Pancreas (tissue), 10 donors: ENCODE results near the gene LGI2. TPM values are rescaled to one million over a fixed set of nuclear protein-coding genes. Genes with fewer than 3 reads are reported as not detected.
A peak's percentile ranks its signal among the peaks of the same experiment; 100 is the strongest.

Source experiments
- ATAC-seq, 4 donors: fragments of 200-7000 bp; cut with Tn5 transposase; one replicate each; pipeline versions ENCODE4 v1.8.0 to v1.9.1; 2020; ENCODE audit warnings: mild to moderate bottlenecking in 4 of 4, moderate library complexity in 4 of 4
- DNase-seq, 6 donors: peaks; one replicate each; pipeline ENCODE4 v3.0.0-alpha.2; 2020
- FAIRE-seq: peaks from 2 replicates; lab custom pipeline; 2012; peaks lifted over from hg19 to GRCh38; lab: Jason Lieb, UNC
- H3K27ac ChIP-seq, 4 donors: fragments of 200-600 bp; sonication (generic); 1 replicate in 3 of 4; 2 replicates in 1 of 4; pipeline versions ENCODE4 v1.5.0 to v1.8.0; 2020
- H3K27me3 ChIP-seq, 4 donors: fragments of 200-600 bp; one replicate each; pipeline ENCODE4 v1.8.0; 2021
- H3K36me3 ChIP-seq, 3 donors: fragments of 200-600 bp; sonication (generic) in 1 of 3; one replicate each; pipeline versions ENCODE4 v1.5.0 to v1.8.0; 2020 to 2021
- H3K4me1 ChIP-seq, 3 donors: fragments of 200-600 bp; one replicate each; pipeline ENCODE4 v1.8.0; 2021
- H3K4me3 ChIP-seq, 4 donors: fragments of 200-600 bp; sonication (generic) in 2 of 4; one replicate each; pipeline versions ENCODE4 v1.5.0 to v1.8.0; 2020 to 2021
- H3K9me3 ChIP-seq, 4 donors: fragments of 200-600 bp; one replicate each; pipeline ENCODE4 v1.8.0; 2021
- CTCF ChIP-seq, 4 donors: fragments of 200-600 bp; sonication (generic) in 3 of 4; IDR thresholded peaks; one replicate each; pipeline versions ENCODE4 v1.5.0 to v1.8.0; 2021; ENCODE audit warnings: antibody characterized with exemption in 4 of 4
- WGBS, 2 donors: extraction: QIAGEN DNeasy Blood & Tissue Kit; methylation state at CpG; one replicate each; pipeline ENCODE4 v1.1.7; 2013; 5-methylcytosine and 5-hydroxymethylcytosine counted together
- intact Hi-C, 3 donors: fragments of 100-400 bp; cut with DNase I; formaldehyde crosslinking; loops; one replicate each; pipeline versions ENCODE4 v1.11.1 to v1.14.2; 2022
- polyA plus RNA-seq, 2 donors: library from polyadenylated mRNA; stranded (reverse); fragments of 200-250 nt; gene quantifications; one replicate each; pipeline ENCODE4 v1.2.3, GENCODE V29; 2013
- total RNA-seq, 6 donors: library from RNA; stranded (reverse); fragmentation: NEBNext Ultra II Directional in 4 of 6; extraction: Animal tissue kit (Norgen Biotek cat#: 25700) in 4 of 6; gene quantifications; one replicate each; pipeline versions ENCODE4 v1.2.1 to v1.2.4, GENCODE V29; 2021 to 2023
- donor health status: healthy with polysubstance abuse.
- donor health status: DM: no; HTN: no; CAD: no; lungs with moderate emphysema.
- donor health status: DM: no; HTN: no; CAD: no.
- donor health status: control.
- donor health status: control.
- donor health status: Bipolar disorder and iron deficiency.
- donor health status: DM: yes; HTN: yes; CAD: no.
- donor health status: DM: no; HTN: no; CAD: no.
- donor health status: DM: no; HTN: no; CAD: no.
- donor health status: DM: yes; HTN: yes; CAD: no.

Gene LGI2
- total RNA-seq (1 to 10 TPM in 2 of 6 donors, under 1 TPM in 4; 0.22 to 1.7 (median 0.73) TPM), polyA plus RNA-seq (under 1 TPM; 0.38 to 0.72 TPM)

GRCh38 chr4:25030277-25031076, at the start of gene LGI2:
Gene LGI2 (minus strand): TSS chr4:25030946. CDS start chr4:25030693, 253 bp downstream.
- 1 to 2% methylated on average over 53 to 92 of the region's 92 CpGs for WGBS, 2 donors
- Histone ChIP-seq H3K4me1 (peaks cover 0 to 2% (median 0%) of the 10 kb centered on the region in 3 donors), H3K27ac (no peak within 1 kb of the TSS), H3K4me3 (peak within 1 kb of the TSS; percentile 15 to 54 (median 43)), H3K9me3 (no peaks in the 10 kb centered on the region), H3K36me3 (no peaks in the 10 kb centered on the region), H3K27me3 (no peaks in the 10 kb centered on the region)
- TF ChIP-seq CTCF (IDR thresholded peaks at IDR 0.05) = no peak
- ATAC-seq (peak; percentile 64 to 83 (median 78)), FAIRE-seq (no peak), DNase-seq (peak; percentile 30 to 83 (median 54))
- intact Hi-C loops = no loop called here

GRCh38 chr4:25078523-25078922, 47.8 kb upstream of the LGI2 start:
- no peaks in the 10 kb centered on the region for H3K9me3 ChIP-seq
- ATAC-seq = no peak
- H3K4me3 ChIP-seq = no peak overlapping the region
- H3K36me3 ChIP-seq = no peaks in the 10 kb centered on the region
- no peak overlapping the region for H3K27ac ChIP-seq
- no peak for TF ChIP-seq CTCF (IDR thresholded peaks at IDR 0.05)
- no peaks in the 10 kb centered on the region for H3K27me3 ChIP-seq
- intact Hi-C loops = no loop called here
- no peak for FAIRE-seq
- H3K4me1 ChIP-seq = peaks cover 0 to 13% (median 0%) of the 10 kb centered on the region in 3 donors
- DNase-seq = no peak
- 93 to 94% methylated on average over 4 of the region's 4 CpGs for WGBS, 2 donors

- intact Hi-C loops = no loop called here
- peak in 3 of 4 donors; percentile 36 to 50 (median 48) for ATAC-seq
- Histone ChIP-seq H3K27me3 (no peaks in the 10 kb centered on the region), H3K9me3 (no peaks in the 10 kb centered on the region), H3K27ac (no peak overlapping the region), H3K4me3 (no peak overlapping the region), H3K4me1 (peaks cover 0 to 7% (median 0%) of the 10 kb centered on the region in 3 donors), H3K36me3 (no peaks in the 10 kb centered on the region)
- 46 to 50% methylated on average over 3 of the region's 3 CpGs for WGBS, 2 donors
- peak in 1 of 6 donors; percentile 26 for DNase-seq
- TF ChIP-seq CTCF (IDR thresholded peaks at IDR 0.05) = no peak
- FAIRE-seq = no peak
Observed at GRCh38 chr4:25076625-25077398, 46.1 kb upstream of the LGI2 start.

GRCh38 chr4:25075851-25076250, 45.1 kb upstream of the LGI2 start:
- FAIRE-seq = no peak

More at GRCh38 chr4:25075851-25076250, 45.1 kb upstream of the LGI2 start:
- 28 to 72% methylated on average over 4 of the region's 4 CpGs for WGBS, 2 donors
- no peak for DNase-seq
- intact Hi-C loops = no loop called here
- no peak for TF ChIP-seq CTCF (IDR thresholded peaks at IDR 0.05)
- Histone ChIP-seq H3K27ac (no peak overlapping the region), H3K4me1 (peaks cover 0 to 7% (median 0%) of the 10 kb centered on the region in 3 donors), H3K36me3 (no peaks in the 10 kb centered on the region), H3K27me3 (no peaks in the 10 kb centered on the region), H3K4me3 (no peak overlapping the region), H3K9me3 (no peaks in the 10 kb centered on the region)
- peak in 1 of 4 donors; percentile 60 for ATAC-seq
